ENCODE data around the gene FALEC.

Gene FALEC

GRCh38 chr1:150511985-150512660 lies 3.4 kb upstream of the FALEC start:
- H3K9ac ChIP-seq (ENCODE audit: low read length in 2 of 2), result no peak overlapping the region
- no peak overlapping the region for H3K27ac ChIP-seq (ENCODE audit: low read length)
- H3K36me3 ChIP-seq (ENCODE audit: control insufficient read depth in 2 of 2, insufficient read depth in 2 of 2, low read length in 2 of 2), result peaks cover 0 to 9% of the 10 kb centered on the region in 2 donors
- H3K27me3 ChIP-seq (ENCODE audit: control insufficient read depth in 1 of 2, insufficient read depth in 2 of 2, low read length in 2 of 2), result no peaks in the 10 kb centered on the region
- no peaks in the 10 kb centered on the region for H3K9me3 ChIP-seq (ENCODE audit: control insufficient read depth in 2 of 2, low read length in 2 of 2)
- no peak overlapping the region for H3K4me3 ChIP-seq (ENCODE audit: low read length in 2 of 2)
- peaks cover 26% of the 10 kb centered on the region for H3K4me1 ChIP-seq (ENCODE audit: control insufficient read depth, insufficient read depth, low read length)

DNA sequence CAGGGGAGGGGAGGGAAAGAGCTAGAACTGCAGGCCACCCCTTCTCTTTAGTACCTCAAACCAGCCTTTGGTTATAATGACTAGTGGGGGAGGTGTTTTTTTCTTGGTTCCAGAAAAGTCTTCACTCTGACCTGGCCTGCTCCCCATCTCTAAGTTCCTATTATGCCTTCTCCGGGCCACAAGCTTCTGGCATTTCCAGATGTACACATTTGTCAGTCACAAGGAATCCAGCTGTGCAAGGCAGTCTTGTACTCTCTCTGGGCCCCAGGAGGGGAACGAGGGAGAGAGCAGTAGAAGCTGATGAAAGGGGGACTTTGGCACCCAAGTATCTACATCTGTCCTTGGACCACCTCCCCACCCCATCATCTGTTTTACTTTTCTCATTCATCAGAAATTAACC lies 2.7 kb upstream of the FALEC start:
- H3K4me1 ChIP-seq (ENCODE audit: control insufficient read depth, insufficient read depth, low read length), result peaks cover 25% of the 10 kb centered on the region
- no peak overlapping the region for H3K27ac ChIP-seq (ENCODE audit: low read length)
- H3K9ac ChIP-seq (ENCODE audit: low read length in 2 of 2), result no peak overlapping the region
- H3K27me3 ChIP-seq (ENCODE audit: control insufficient read depth in 1 of 2, insufficient read depth in 2 of 2, low read length in 2 of 2), result no peaks in the 10 kb centered on the region
- H3K4me3 ChIP-seq (ENCODE audit: low read length in 2 of 2), result no peak overlapping the region
- peaks cover 0 to 9% of the 10 kb centered on the region in 2 donors for H3K36me3 ChIP-seq (ENCODE audit: control insufficient read depth in 2 of 2, insufficient read depth in 2 of 2, low read length in 2 of 2)
- no peaks in the 10 kb centered on the region for H3K9me3 ChIP-seq (ENCODE audit: control insufficient read depth in 2 of 2, low read length in 2 of 2)

- H3K9ac ChIP-seq (ENCODE audit: low read length in 2 of 2), result no peak overlapping the region
- H3K27ac ChIP-seq (ENCODE audit: low read length), result no peak overlapping the region
- H3K4me1 ChIP-seq (ENCODE audit: control insufficient read depth, insufficient read depth, low read length), result peaks cover 25% of the 10 kb centered on the region
- H3K9me3 ChIP-seq (ENCODE audit: control insufficient read depth in 2 of 2, low read length in 2 of 2), result no peaks in the 10 kb centered on the region
- H3K27me3 ChIP-seq (ENCODE audit: control insufficient read depth in 1 of 2, insufficient read depth in 2 of 2, low read length in 2 of 2), result no peaks in the 10 kb centered on the region
- H3K4me3 ChIP-seq (ENCODE audit: low read length in 2 of 2), result no peak overlapping the region
- H3K36me3 ChIP-seq (ENCODE audit: control insufficient read depth in 2 of 2, insufficient read depth in 2 of 2, low read length in 2 of 2), result peaks cover 0 to 9% of the 10 kb centered on the region in 2 donors
Observed at GRCh38 chr1:150513351-150513791, 2.2 kb upstream of the FALEC start.

- Histone ChIP-seq H3K9ac (ENCODE audit: low read length in 2 of 2) (no peak overlapping the region), H3K4me1 (ENCODE audit: control insufficient read depth, insufficient read depth, low read length) (peaks cover 25% of the 10 kb centered on the region), H3K27ac (ENCODE audit: low read length) (peak overlapping the region; percentile 86), H3K9me3 (ENCODE audit: control insufficient read depth in 2 of 2, low read length in 2 of 2) (no peaks in the 10 kb centered on the region), H3K36me3 (ENCODE audit: control insufficient read depth in 2 of 2, insufficient read depth in 2 of 2, low read length in 2 of 2) (peaks cover 0 to 9% of the 10 kb centered on the region in 2 donors), H3K4me3 (ENCODE audit: low read length in 2 of 2) (no peak overlapping the region), H3K27me3 (ENCODE audit: control insufficient read depth in 1 of 2, insufficient read depth in 2 of 2, low read length in 2 of 2) (no peaks in the 10 kb centered on the region)
Observed at GRCh38 chr1:150514260-150514659, 1.3 kb upstream of the FALEC start.

DNA sequence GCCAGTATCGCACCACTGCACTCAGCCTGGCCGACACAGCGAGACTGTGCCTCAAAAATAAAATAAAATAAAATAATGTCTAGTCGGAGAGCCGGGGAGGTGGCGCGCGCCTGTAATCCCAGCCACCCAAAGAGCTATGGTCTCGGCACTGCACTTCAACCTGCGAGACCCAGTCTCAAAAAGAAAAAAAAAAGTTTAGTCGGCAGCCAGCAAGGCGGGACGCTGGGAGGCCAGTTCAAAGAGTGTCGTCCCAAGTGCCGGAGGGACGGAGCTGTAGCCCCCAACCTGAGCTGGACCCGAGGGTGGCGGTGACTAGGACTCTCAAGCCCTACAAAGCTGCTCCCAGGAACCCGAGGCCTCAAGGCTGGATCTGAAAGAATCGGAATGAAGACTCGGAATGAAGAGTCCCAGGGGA lies 632 bp upstream of the FALEC start:
- Histone ChIP-seq H3K36me3 (ENCODE audit: control insufficient read depth in 2 of 2, insufficient read depth in 2 of 2, low read length in 2 of 2) (peaks cover 0 to 9% of the 10 kb centered on the region in 2 donors), H3K9me3 (ENCODE audit: control insufficient read depth in 2 of 2, low read length in 2 of 2) (no peaks in the 10 kb centered on the region), H3K27ac (ENCODE audit: low read length) (peak overlapping the region; percentile 86), H3K9ac (ENCODE audit: low read length in 2 of 2) (peak overlapping the region; percentile 71 to 79), H3K4me3 (ENCODE audit: low read length in 2 of 2) (peak overlapping the region; percentile 86 to 93), H3K27me3 (ENCODE audit: control insufficient read depth in 1 of 2, insufficient read depth in 2 of 2, low read length in 2 of 2) (no peaks in the 10 kb centered on the region), H3K4me1 (ENCODE audit: control insufficient read depth, insufficient read depth, low read length) (peaks cover 25% of the 10 kb centered on the region)

DNA sequence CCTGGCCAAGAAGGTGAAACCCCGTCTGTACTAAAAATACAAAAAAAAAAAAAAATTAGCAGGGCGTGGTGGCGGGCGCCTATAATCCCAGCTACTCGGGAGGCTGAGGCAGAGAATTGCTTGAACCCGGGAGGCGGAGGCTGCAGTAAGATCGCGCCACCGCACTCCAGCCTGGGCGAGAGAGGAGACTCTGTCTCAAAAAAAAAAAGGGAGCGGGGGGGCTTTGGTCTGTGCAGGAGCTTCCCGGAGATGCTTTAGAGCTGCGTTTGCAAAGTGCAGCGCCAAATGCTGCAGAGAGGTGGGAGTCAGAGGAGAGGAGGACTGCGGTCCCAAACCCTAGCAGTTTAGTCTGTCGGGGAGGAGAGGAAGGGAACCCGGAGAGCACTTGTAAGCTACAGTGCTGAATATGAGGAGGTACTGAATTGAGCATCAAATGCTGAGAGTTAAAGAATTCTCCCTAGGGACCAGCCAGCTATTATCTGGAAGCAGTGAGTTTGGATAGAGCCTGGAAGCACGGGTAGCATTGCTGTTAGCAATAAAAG lies 569 bp downstream of the FALEC start:
- H3K9me3 ChIP-seq (ENCODE audit: control insufficient read depth in 2 of 2, low read length in 2 of 2), result no peaks in the 10 kb centered on the region
- H3K4me3 ChIP-seq (ENCODE audit: low read length in 2 of 2), result peak overlapping the region; percentile 86 to 93
- peak overlapping the region; percentile 86 for H3K27ac ChIP-seq (ENCODE audit: low read length)
- H3K9ac ChIP-seq (ENCODE audit: low read length in 2 of 2), result peak overlapping the region; percentile 59 to 64
- H3K4me1 ChIP-seq (ENCODE audit: control insufficient read depth, insufficient read depth, low read length), result peaks cover 25% of the 10 kb centered on the region
- H3K27me3 ChIP-seq (ENCODE audit: control insufficient read depth in 1 of 2, insufficient read depth in 2 of 2, low read length in 2 of 2), result no peaks in the 10 kb centered on the region
- H3K36me3 ChIP-seq (ENCODE audit: control insufficient read depth in 2 of 2, insufficient read depth in 2 of 2, low read length in 2 of 2), result peaks cover 0 to 9% of the 10 kb centered on the region in 2 donors

DNA sequence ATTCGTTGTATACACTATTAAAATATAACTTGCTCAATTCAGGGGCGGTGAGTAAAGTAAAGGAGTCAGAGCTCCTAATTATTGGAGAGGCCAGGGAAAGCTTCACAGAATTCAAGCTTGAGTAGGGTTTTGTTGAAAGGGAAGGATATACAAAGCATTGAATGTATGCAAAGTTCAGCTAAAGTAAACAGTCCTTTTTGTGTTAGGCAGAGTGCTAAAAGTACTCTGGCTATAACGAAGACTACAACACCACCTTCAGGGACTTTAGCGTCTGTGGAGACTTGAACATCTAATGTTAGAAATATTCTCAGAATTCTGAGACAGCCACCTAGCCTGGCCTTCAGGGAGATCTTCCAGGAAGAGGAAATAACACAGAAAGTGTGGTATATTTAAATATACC lies 1.1 kb downstream of the FALEC start:
- peak overlapping the region in 1 of 2 donors; percentile 64 for H3K9ac ChIP-seq (ENCODE audit: low read length in 2 of 2)
- H3K4me3 ChIP-seq (ENCODE audit: low read length in 2 of 2), result peak overlapping the region; percentile 44 to 86
- no peaks in the 10 kb centered on the region for H3K27me3 ChIP-seq (ENCODE audit: control insufficient read depth in 1 of 2, insufficient read depth in 2 of 2, low read length in 2 of 2)
- H3K9me3 ChIP-seq (ENCODE audit: control insufficient read depth in 2 of 2, low read length in 2 of 2), result no peaks in the 10 kb centered on the region
- H3K36me3 ChIP-seq (ENCODE audit: control insufficient read depth in 2 of 2, insufficient read depth in 2 of 2, low read length in 2 of 2), result peaks cover 0 to 5% of the 10 kb centered on the region in 2 donors
- H3K27ac ChIP-seq (ENCODE audit: low read length), result peak overlapping the region; percentile 86
- H3K4me1 ChIP-seq (ENCODE audit: control insufficient read depth, insufficient read depth, low read length), result peaks cover 25% of the 10 kb centered on the region

- H3K9ac ChIP-seq (ENCODE audit: low read length in 2 of 2), result no peak overlapping the region
- H3K4me3 ChIP-seq (ENCODE audit: low read length in 2 of 2), result no peak overlapping the region
- no peaks in the 10 kb centered on the region for H3K9me3 ChIP-seq (ENCODE audit: control insufficient read depth in 2 of 2, low read length in 2 of 2)
- H3K27me3 ChIP-seq (ENCODE audit: control insufficient read depth in 1 of 2, insufficient read depth in 2 of 2, low read length in 2 of 2), result no peaks in the 10 kb centered on the region
- no peaks in the 10 kb centered on the region for H3K36me3 ChIP-seq (ENCODE audit: control insufficient read depth in 2 of 2, insufficient read depth in 2 of 2, low read length in 2 of 2)
- H3K27ac ChIP-seq (ENCODE audit: low read length), result no peak overlapping the region
- H3K4me1 ChIP-seq (ENCODE audit: control insufficient read depth, insufficient read depth, low read length), result peaks cover 6% of the 10 kb centered on the region
Observed at GRCh38 chr1:150521196-150521968, 5.8 kb downstream of the FALEC start.

DNA sequence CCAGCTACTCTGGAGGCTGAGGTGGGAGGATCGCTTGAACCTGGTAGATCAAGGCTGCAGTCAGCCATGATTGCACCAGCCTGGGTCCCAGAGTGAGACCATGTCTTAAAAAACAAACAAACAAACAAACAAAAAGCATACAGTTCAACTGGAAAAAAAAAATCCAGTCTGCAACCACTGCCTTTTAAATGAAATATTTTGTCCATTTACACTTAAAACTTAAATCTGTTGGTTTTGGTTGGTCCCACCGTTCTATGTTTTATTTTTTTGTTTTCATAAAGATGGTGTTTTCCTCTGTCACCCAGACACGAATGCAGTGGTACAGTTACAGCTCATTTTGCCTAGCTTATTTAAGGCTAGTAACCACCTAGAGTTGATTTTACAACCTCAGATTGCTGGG lies 9.8 kb downstream of the FALEC start:
- Histone ChIP-seq H3K4me1 (ENCODE audit: control insufficient read depth, insufficient read depth, low read length) (peaks cover 7% of the 10 kb centered on the region), H3K9me3 (ENCODE audit: control insufficient read depth in 2 of 2, low read length in 2 of 2) (no peaks in the 10 kb centered on the region), H3K27ac (ENCODE audit: low read length) (no peak overlapping the region), H3K27me3 (ENCODE audit: control insufficient read depth in 1 of 2, insufficient read depth in 2 of 2, low read length in 2 of 2) (no peaks in the 10 kb centered on the region), H3K4me3 (ENCODE audit: low read length in 2 of 2) (no peak overlapping the region), H3K9ac (ENCODE audit: low read length in 2 of 2) (no peak overlapping the region), H3K36me3 (ENCODE audit: control insufficient read depth in 2 of 2, insufficient read depth in 2 of 2, low read length in 2 of 2) (no peaks in the 10 kb centered on the region)

GRCh38 chr1:150528196-150528595 lies 12.6 kb downstream of the FALEC start:
- no peaks in the 10 kb centered on the region for H3K9me3 ChIP-seq (ENCODE audit: control insufficient read depth in 2 of 2, low read length in 2 of 2)
- H3K27me3 ChIP-seq (ENCODE audit: control insufficient read depth in 1 of 2, insufficient read depth in 2 of 2, low read length in 2 of 2), result no peaks in the 10 kb centered on the region
- peaks cover 20% of the 10 kb centered on the region for H3K4me1 ChIP-seq (ENCODE audit: control insufficient read depth, insufficient read depth, low read length)
- no peaks in the 10 kb centered on the region for H3K36me3 ChIP-seq (ENCODE audit: control insufficient read depth in 2 of 2, insufficient read depth in 2 of 2, low read length in 2 of 2)
- no peak overlapping the region for H3K4me3 ChIP-seq (ENCODE audit: low read length in 2 of 2)
- H3K27ac ChIP-seq (ENCODE audit: low read length), result no peak overlapping the region
- no peak overlapping the region for H3K9ac ChIP-seq (ENCODE audit: low read length in 2 of 2)

Measured in stomach smooth muscle (tissue), 2 donors.